ENCODE results near the gene DNAJC18.
"Not testable (repeated sequence)": the region's sequence is repeated elsewhere in the genome, so short reads cannot be mapped to it uniquely, and the experiment has no call there.

Gene DNAJC18

DNA sequence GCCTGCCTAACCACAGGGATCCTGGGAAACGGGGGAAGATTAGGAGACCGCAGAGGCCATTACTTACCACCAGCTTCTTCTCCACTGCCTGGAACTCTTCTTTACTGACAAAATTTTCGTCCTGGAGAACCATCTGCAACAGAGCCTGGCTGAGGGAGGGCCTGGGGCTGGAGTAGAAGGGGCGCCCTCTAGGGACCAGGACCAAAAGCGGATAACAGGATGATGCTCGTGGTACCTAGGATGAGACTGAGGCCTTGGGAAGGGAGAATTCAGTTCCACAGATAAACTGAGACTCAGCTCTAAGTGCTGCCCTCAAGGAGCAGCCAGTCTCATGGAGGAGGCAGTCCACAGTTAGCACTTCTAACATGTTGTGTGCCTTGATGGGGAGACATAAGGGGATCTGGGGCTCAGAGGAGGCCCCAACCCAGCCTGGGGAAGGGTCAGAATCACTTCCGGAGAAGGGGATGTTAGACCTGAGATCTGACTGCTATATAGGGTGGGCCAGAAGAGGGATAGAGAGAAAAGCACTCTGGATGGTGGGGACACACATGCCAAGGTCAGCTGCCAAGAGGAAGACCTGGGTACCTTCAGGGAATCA is 36.7 kb downstream of the DNAJC18 start:
- DNase-seq = no peak

DNA sequence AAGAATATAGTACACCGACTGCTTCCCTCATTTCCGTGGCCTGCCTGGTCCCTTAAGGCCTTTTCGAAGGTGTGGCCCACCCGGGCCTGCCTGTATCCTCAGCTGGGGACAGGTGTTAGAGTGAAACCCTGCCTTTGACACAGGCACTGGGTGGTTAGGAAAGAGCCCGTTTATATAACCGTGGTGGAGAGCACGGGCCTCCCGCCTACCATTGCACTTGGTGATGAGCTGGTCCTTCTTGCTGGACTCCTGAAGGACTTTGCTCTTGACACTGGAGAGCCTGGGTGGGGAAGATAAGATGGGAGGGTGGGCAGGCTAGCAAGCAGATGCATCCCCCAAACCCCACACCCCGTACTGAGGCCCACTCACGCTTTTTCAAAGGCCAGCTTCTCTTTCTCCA is 37.8 kb downstream of the DNAJC18 start:
- no peak for DNase-seq

DNA sequence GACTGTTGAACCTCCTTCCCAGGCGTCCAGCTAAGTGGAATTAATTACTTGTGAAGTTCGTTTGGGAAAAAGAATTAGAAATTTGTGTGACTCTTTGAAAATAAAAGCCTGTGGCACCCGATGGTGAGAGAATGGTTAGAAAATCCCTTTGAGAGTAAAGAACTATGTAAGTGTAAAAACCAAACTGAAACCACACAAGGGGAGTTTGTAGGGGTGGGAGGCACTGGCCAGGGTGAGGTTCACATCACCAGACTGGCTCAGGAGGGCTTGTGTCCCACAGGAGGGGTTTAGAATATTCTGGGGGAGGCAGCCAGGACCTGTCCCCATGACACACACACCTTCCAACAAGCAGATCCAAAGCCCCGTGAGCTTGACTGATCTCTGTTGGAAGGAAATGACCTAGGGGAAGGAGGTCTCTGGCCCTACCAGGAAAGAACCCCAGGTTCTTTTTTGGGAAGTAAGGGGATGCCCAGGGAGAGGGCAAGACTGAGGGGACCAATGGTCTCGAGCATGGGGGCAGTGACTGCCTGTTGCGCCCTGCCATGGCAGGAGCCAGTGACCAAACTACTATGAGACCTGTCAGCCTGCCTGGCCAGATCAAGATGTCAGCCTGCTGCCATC is 39.7 kb downstream of the DNAJC18 start:
- DNase-seq = no peak

DNA sequence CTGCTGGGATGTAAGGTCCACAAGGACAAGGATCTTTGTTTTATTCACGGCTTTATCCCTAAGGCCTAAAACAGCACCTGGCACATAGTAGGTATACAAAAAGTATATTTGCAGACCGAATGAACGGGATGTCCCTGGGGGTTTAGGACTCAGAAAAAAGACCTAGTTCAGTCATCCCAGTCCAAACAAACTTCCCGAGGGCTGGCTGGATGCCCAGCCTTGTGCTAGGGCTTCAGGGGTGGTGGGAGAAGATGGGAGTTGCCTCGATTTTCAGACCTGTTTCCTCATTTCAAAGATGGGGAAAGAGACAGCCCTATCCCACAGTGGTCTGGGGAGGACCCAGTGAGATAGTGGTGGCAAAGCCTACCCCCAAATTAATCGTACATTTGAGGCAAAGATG is 41.4 kb downstream of the DNAJC18 start:
- DNase-seq = no peak

DNA sequence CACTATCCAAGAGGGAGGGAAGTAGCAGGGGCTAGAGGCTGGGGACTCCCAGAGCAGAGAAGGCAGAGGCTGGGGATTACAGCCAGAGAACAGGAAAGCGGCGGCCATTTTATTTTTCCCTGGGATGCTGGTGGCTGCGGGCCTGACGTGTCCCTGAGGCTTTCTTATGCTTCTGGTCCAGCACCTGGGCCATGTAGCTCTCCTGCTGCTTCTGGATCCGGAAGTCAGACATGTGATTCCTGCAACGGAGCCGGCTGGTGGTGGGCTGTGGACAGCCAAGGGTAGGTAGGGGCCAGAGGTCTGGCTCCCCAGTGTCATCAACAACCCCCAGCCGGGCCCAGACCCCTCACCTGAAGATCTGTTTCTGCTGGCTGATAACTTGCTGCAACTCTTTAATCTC is 42.6 kb downstream of the DNAJC18 start:
- DNase-seq = no peak

DNA sequence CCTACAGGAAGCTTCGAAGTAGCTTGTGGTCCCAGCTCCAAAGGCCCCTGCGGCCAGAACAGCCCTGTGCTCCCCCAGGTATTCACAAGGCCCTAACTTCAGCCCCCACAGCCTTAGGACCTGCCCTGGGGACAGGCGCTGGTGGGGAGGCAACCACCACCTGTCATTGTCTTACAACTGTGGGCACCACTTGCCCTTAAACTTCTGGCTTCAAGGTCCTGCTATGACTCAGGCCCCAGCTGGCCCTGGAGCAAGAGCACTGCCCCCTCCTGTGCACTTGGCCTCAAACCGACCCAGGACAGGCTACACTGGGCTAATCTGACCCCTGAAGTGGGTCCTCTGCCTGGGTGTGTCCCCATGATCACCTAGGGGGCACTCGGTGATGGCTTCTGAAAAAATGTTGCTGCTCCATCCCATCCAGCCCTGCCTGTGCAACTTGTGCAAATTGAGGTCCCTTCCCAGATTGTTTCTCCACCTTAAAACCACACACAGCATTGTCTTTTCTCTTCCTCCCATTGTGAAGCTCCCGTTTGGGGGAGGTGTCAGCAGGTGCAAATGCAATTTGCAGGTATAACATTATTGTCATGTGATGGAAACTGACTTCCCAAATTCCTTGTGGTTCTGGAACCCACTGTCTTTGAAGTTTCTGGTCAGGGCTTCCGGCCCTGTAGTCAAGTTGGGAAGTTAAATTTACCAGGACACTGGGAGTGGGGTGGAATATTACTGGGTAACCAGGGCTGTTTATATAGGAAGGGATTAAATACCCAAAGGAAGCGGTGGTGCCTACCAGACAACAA is 43.3 kb downstream of the DNAJC18 start:
- no peak for DNase-seq

DNA sequence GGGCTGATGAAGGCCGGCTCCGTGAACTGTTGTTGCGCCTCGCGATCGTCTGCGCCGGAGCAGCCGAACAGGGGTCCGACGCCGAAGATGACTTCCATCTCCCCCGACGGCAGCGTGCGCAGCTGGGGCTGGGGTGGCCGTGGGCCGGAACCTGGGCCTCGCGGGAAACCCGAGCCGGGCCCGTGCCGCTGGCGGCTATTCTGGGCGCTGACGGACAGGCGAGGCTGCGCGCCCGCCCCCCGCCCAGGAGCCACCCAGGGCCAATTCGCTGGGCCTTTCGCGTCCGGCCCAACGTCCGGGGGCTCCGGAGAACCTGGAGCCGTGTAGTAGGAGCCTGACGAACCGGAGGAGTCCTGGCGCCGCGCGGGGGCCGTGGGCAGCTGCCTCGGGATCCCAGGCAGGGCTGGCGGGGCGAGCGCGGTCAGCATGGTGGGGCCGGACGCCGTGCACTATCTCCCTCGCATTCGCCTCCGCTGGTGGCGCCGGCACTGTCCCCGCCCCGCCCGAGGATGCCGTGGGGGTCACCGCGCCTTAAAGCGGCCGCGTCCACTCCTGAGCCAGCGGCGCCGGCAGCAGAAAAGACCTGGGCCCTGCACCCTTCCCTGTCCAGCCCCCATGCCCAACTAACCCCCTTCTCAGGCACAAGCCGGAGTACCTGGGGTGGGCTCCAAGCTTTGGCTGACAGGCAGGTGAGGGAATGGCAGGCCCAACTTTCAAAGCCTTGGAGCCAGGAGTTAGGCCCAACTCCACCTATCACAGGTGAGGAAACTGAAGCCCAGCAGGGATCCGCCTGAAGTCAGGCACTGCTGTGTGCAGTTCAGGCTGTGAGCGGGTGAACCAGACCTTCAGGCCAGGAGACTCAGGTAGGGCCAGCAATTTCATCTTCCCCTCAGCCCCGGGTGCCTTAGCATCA is 44.4 kb downstream of the DNAJC18 start, which contains the start of gene PROB1:
TSS of gene PROB1 (minus strand) at position 451 of the 913 bp plus-strand sequence. CDS start at position 428, 23 bp downstream.
- DNase-seq = no peak

DNA sequence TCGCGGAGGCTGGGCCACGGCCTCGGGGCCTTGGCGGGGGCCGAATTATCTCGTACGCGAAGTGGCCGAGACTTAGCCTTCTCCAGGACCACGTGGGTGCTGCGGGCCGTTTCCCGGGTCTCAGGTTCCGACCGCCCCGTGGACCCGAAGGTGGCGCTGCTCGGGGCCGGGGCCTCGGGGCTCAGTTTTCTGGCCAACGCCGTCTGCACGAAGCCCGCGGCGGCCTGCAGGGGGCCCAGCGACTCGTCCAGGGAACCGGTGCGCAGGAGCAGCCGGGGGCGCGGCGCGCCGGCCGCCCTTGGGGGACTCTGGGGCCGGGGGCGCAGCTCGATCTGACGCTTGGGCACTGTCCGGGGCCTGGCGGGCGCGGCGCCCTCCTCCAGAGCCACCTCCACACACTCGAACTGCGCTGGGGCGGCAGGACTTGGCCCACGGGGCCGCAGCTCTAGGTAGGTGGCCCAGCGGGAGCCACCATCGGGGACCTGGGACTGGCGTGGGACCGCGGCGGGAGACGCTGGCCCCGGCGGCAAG is 45.1 kb downstream of the DNAJC18 start:
- no peak for DNase-seq

DNA sequence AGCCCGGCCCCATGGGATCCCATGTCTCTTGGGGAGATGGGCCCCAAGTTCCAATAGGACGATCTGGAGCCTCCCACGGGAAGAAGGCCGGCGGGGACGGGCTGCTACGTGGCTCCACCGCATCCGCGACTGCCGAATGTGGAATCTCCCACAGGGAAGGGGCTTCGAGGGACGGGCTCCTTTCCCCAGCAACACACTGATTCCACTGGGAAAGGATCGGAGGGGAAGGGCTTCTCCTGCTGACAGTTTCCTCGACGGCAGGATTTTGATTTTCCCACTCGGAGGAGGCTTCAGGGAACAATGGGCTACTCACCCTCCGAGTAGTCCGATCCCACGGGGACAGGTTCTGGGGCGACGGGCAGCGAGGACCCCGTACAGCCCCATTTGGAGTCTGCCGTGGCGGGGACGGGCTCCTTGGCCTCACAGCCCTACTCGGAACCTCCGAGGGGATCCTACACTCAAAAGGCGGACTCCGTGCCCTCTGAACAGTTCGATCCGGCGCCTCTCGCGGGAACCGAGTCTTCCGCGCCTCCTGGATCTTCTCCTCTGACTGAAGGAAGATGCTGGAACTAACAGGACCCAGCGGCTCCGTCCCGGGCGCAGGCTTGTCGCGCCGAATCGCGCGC is 45.7 kb downstream of the DNAJC18 start:
- DNase-seq = no peak

DNA sequence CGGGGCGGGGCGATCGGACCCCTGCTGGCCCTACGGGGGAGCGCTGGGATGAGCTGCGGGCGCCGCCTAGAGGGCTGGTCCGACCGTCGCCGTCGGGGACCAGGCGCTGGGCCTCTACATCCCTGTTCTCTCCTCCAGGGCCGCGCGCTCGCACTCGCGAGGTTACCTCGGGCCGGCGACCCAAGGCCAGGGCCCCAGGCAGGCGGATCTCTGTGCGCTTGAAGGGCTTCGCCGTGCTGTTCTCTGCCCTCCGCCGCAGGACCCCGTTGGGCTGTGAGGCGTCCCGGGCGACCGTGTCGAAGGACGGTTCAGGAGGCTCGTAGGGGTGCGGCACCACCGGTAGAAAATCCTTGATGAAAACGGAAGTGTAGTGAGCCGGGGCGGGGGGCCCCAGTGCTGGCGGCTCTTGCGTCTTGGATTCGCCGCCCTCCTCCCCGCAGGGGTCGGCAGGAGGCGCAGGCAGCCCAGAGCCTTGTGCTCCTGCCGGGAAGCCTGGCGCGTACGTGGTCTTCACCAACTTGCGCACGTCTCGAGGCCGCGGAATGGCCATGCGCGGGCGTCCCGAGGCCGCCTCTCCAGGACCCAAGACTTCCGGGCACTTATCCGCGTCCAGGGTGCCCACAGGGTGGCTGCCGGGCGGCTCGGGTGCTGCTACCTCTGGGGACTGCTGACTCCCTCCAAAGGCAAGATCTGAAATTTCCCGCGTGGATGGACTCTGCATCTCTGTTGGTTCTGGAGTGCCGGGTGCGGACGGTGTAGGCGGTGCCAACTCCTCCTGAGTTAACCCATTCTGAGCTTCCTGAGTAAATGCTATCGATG is 46.4 kb downstream of the DNAJC18 start:
- DNase-seq = no peak

DNA sequence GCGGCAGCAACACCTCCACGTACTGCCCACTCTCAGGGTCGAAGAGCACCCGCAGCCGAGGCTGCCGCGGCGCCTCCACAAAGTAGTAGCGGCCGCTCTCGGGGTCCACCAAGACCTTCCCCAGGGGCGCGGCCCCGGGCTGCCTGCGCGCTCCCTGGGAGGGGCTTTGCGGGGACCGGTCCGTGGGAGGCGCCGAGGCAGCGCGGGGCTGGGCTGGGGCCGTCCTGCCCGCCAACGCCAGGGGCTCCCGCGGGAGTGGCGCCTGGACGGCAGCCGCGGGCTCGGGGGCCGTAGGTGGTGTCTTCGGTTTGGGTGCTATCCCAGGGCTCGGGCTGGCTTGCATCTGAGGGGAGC is 47.0 kb downstream of the DNAJC18 start:
- no peak for DNase-seq

DNA sequence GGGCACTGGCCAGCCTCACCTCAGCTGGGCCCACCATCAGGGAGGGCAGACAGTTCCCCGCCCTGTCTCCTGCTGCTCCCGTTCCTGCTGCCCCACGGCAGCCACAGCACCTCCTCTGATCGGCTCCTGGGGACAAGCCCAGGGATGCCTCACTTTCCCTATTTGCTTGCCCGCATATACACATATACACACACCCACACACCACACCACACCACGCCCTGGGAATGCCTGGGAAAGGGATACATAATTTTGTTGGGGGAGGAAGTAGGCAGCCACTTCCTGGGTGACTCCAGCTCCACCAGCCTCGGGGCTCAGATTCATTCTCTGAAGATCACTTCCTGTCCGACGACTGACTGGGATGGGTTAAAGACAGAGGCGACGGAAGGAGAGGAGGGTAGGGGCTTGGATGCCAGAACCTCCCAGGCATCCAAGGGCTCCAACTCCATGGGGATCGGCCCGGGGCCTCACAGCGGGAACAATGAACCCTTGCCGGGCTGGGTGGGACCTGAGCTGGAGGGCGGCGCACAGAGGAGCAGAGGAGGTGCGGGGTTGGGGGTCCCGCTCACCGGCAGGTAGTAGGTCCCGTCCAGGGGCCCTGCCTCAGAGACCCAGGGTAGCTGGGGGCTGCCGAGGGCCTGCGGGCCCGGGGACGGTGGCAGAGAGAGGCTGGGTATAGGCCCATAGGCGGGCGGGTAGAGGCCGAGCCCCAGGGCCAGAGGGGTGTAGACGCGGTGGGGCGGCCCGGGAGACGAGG is 47.6 kb downstream of the DNAJC18 start:
- no peak for DNase-seq

DNA sequence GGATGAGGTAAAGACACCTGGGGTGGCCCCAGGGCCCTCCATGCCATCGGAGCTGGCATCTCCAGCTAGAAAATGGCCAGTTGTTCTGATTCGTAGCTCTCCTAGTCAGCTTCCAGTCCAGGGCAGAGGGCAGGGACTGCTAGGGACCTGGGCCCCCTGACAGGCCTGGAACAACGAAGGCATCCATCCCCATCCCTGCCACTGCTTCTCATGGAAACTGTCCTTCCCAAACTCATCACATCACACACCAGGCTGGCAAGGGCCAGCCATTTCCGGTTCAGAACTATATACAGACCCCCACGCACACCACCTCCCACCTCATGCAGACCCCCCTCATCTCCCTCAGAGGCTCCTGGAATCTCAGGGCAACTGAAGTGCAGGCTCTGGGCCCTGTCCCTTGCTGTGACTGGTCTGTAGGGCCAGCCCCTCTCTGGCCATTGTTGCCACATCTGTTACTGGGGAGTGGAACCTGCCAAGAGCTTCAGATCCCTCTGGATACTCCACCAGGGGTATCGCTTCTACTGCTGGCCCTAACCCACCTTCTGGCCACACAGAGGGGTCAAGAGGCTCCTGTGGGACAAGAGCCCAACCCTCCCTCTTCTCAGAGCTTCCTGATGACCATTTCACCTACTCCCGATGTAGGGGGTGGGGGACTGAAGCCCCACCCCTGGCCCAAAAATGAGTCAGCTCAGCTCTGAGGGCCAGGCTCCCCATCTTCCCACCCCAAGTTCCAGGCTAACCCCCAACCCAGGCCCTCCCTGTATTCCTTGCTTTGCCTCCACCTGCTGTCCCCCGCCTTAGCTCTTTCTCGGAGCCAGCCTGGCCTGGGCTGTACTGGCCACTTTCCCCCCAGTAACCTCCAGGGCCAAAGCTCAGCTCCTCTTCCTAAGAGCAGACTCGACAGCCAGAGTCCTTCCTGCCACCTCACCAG is 48.4 kb downstream of the DNAJC18 start:
- DNase-seq = no peak

DNA sequence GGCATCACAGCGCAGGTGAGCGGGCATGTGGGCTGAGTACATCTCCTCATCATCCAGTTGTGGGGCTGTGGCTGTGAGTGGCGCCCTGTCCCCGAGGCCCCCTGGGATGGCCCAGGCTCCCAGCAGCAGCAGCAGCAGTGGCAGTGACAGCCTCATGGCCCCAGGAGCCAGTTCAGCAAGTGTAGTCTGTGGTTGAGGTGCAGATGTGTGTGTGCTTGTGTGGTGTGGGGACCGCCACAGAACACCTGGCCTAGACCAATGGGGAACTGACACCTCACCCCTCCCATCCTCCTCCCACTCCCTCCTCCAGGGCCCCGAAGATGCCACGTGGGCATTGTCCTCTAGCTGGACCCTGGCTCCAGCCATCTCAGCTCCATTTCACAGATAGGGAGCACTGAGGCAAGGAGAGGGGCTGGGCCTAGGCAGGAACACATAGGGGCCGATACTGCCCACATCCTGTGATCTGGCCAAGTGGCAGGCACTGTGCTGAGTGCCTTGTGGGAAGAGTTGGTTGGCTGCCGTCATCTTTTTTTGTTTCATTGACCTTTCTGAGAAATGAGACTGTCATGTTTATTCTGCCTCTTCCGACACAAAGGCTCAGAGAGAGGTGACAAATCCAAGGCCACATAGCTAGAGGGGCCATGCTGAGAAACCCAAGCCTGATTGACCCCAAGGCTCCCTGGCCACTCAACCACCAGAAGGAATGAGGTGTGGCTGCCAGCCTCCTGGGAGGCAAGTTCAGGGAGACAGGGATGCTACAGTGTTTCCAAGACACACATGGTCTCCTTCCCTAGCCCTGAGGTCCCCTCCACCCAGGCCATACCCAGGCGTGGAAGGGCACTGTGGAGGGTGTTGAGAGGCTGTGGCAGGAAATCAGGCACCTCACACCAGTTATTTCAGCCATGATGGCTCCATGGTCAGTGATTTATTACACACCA is 49.4 kb downstream of the DNAJC18 start, which contains the start of gene MZB1:
TSS of gene MZB1 (minus strand) at position 213 of the 938 bp plus-strand sequence. CDS start at position 156, 57 bp downstream.
- no peak for DNase-seq

DNA sequence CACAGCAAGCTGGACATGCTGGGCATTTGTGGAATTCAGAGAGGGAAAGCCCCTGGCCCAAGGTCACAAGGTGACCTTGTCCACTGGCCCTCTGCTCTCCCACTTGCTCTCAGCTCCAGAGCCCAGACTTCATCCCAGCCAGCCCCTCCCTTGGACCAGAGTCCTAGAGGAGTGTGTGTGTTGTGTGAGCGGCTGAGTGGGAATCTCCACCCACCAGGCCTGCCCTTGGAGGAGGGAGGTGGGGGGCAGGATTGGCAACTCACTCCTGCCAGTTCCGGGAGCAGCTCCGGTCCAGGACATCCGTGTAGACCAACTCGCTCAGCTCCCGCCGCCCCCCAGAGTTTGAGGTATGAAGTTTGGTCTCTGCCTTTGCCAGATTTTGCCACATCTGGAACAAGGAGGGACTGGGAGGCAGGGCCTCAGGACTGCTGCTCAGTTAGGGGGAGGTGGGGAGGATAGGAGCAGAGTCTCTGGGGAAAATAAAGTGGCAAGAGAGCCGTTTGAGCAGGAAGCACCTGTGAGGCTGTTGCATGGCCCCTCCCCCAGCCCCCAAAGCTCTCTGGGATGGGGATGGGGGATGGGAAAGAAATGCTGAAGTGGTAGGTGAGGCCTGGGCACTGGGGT is 51.0 kb downstream of the DNAJC18 start:
- DNase-seq = no peak

DNA sequence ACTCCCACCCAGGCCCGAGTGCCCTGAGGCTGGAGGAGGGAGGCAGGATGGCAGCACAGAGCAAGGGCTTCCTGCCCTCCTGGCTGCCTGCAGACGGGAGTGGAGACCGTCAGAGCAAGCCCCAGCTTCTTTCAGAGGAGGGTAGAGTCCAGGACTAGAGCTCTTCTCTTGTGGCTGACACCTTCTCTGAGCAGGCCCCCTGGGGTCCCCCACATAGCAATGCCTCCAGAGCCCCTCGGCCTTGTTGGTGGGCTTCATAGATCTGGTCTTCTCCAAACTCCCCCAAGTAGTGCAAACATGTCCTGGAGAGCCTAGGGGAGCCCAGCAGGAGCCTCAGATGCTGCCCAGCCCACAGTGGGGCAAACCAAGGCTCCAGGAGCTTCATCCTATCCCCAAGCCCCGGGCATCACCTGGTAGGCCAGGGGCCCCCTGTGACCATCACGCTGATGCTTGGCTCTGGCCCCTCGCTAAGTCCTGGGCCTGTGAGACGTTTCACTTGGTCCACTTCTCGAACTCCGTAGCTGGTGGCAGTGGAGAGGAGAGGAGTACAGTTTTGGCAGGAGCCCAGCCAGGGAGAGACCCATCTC is 51.6 kb downstream of the DNAJC18 start:
- DNase-seq = no peak

DNA sequence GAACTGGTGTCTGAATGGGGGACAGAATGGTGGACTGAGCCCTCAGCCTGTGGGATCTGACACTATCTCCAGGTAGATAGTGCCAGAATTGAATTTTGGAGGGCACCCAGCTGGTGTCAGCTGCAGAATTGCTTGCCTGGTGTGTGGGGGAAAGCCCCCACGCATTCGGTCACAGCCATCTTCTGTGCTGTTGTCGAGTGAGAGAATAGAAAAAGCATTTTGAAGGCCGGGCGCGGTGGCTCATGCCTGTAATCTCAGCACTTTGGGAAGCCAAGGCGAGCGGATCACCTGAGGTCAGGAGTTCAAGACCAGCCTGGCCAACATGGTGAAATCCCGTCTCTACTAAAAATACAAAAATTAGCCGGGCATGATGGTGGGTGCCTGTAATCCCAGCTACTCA is 52.4 kb downstream of the DNAJC18 start:
- not testable (repeated sequence) for DNase-seq
